B cell (primary cell): Measurements from ENCODE around the gene SEZ6L2. TPM values are rescaled to one million over a fixed set of nuclear protein-coding genes. Genes with fewer than 3 reads are reported as not detected.

ENCODE experiments used
- ATAC-seq: fragments of 200-7000 bp; cut with Tn5 transposase; one replicate; pipeline ENCODE4 v1.10.0; 2021; ENCODE audit warnings: low read depth, mild to moderate bottlenecking, moderate number of reproducible peaks, moderate library complexity
- CTCF ChIA-PET: fragments of 350-600 bp; sonication (Branson Sonifier 250); formaldehyde crosslinking; loops from one replicate; lab custom pipeline; 2021; ENCODE audit warnings: antibody characterized with exemption, inconsistent platforms; lab: Charles Lee
- POLR2A ChIA-PET: fragments of 350-600 bp; sonication (Branson Sonifier 250); formaldehyde crosslinking; loops from one replicate; lab custom pipeline; 2021; ENCODE audit warnings: antibody characterized with exemption; lab: Charles Lee
- DNase-seq: peaks from one replicate; pipeline ENCODE4 v3.0.0; 2013
- H2AFZ ChIP-seq: 2 replicates; pipeline ENCODE4 v1.6.1; 2012; ENCODE audit warnings: mild to moderate bottlenecking, low read depth, low read length; ENCODE audit not compliant: insufficient read depth, poor library complexity, severe bottlenecking
- H3K27ac ChIP-seq, 2 donors: 1 replicate in 1 of 2; 2 replicates in 1 of 2; pipeline ENCODE4 v1.5.1; 2012 to 2013; ENCODE audit warnings: low read length in 2 of 2, mild to moderate bottlenecking in 2 of 2, moderate library complexity in 1 of 2
- H3K27me3 ChIP-seq, 4 experiments: fragments of 200-600 bp in 1 of 4; sonication (generic) in 1 of 4; replicated peaks in 1 of 4; 1 replicate in 2 of 4; 2 replicates in 2 of 4; pipeline versions ENCODE4 v1.6.1 to v1.7.0; 2013 to 2016; ENCODE audit warnings: low read length in 3 of 4, mild to moderate bottlenecking in 2 of 4, mixed read lengths in 1 of 4, moderate library complexity in 1 of 4; ENCODE audit not compliant: insufficient read depth in 4 of 4, control insufficient read depth in 3 of 4; ENCODE audit errors: control extremely low read depth in 1 of 4
- H3K36me3 ChIP-seq, 2 experiments: replicated peaks in 1 of 2; 1 replicate in 1 of 2; 2 replicates in 1 of 2; pipeline versions ENCODE4 v1.6.1 to v1.7.1; 2013; ENCODE audit warnings: low read length in 1 of 2; ENCODE audit not compliant: insufficient read depth in 2 of 2, control insufficient read depth in 1 of 2; ENCODE audit errors: control extremely low read depth in 1 of 2, extremely low read depth in 1 of 2
- H3K4me1 ChIP-seq, 2 donors: fragments of 200-600 bp in 1 of 2; sonication (generic) in 1 of 2; 1 replicate in 1 of 2; 2 replicates in 1 of 2; pipeline versions ENCODE4 v1.5.1 to v1.6.1; 2013 to 2017; ENCODE audit warnings: low read length in 2 of 2; ENCODE audit not compliant: control insufficient read depth in 2 of 2, insufficient read depth in 2 of 2
- H3K4me2 ChIP-seq: replicated peaks from 2 replicates; pipeline ENCODE3; 2012; ENCODE audit warnings: mild to moderate bottlenecking, low read depth, low read length; ENCODE audit not compliant: poor library complexity, severe bottlenecking
- H3K4me3 ChIP-seq, 5 experiments: fragments of 200-600 bp in 1 of 5; sonication (generic) in 1 of 5; 1 replicate in 3 of 5; 2 replicates in 2 of 5; pipeline versions ENCODE4 v1.5.1 to v1.7.0; 2011 to 2016; ENCODE audit warnings: low read length in 4 of 5, mild to moderate bottlenecking in 4 of 5, low read depth in 2 of 5, control low read depth in 1 of 5, moderate library complexity in 1 of 5; ENCODE audit not compliant: insufficient read depth in 1 of 5; ENCODE audit errors: control extremely low read depth in 1 of 5, extremely low read depth in 1 of 5
- H3K79me2 ChIP-seq: fragments of 200-600 bp; sonication (generic); one replicate; pipeline ENCODE4 v1.6.0; 2016; ENCODE audit warnings: low read length; ENCODE audit not compliant: control insufficient read depth, insufficient read depth
- H3K9ac ChIP-seq: fragments of 200-600 bp; sonication (generic); 2 replicates; pipeline ENCODE4 v1.6.1; 2017; ENCODE audit warnings: mild to moderate bottlenecking, low read length, moderate library complexity
- H3K9me3 ChIP-seq, 3 donors: one replicate each; pipeline versions ENCODE4 v1.6.1 to v1.7.1; 2013; ENCODE audit warnings: low read length in 2 of 3; ENCODE audit not compliant: control insufficient read depth in 2 of 3, insufficient read depth in 1 of 3; ENCODE audit errors: control extremely low read depth in 1 of 3
- H4K20me1 ChIP-seq: 2 replicates; pipeline ENCODE4 v1.6.0; 2012; ENCODE audit warnings: mild to moderate bottlenecking, low read length; ENCODE audit not compliant: insufficient read depth, control insufficient read depth, poor library complexity, severe bottlenecking
- H3K27ac Mint-ChIP-seq: one replicate; pipeline ENCODE4 v1.8.0; 2021; ENCODE audit warnings: mixed read lengths
- H3K27me3 Mint-ChIP-seq: one replicate; pipeline ENCODE4 v1.8.0; 2021; ENCODE audit warnings: mixed read lengths
- H3K4me1 Mint-ChIP-seq: one replicate; pipeline ENCODE4 v1.8.0; 2021; ENCODE audit warnings: mixed read lengths
- H3K4me3 Mint-ChIP-seq: one replicate; pipeline ENCODE4 v1.8.0; 2021; ENCODE audit warnings: mixed read lengths
- H3K9me3 Mint-ChIP-seq: one replicate; pipeline ENCODE4 v1.8.0; 2022; ENCODE audit warnings: mixed read lengths; ENCODE audit not compliant: insufficient read depth
- CTCF ChIP-seq: fragments of 200-600 bp; IDR thresholded peaks from one replicate; pipeline ENCODE4 v1.8.0; 2022; ENCODE audit warnings: antibody characterized with exemption, mild to moderate bottlenecking
- EZH2 ChIP-seq: IDR thresholded peaks from 2 replicates; pipeline ENCODE4 v1.6.1; 2012; ENCODE audit warnings: borderline replicate concordance, low read depth, mild to moderate bottlenecking, moderate library complexity, low read length; ENCODE audit not compliant: insufficient read depth, poor library complexity, severe bottlenecking
- whole genome bisulfite sequencing: methylation state at CpG from one replicate; pipeline ENCODE4 v1.1.5; 2013; ENCODE audit warnings: missing lambda C conversion rate; ENCODE audit not compliant: insufficient coverage; 5-methylcytosine and 5-hydroxymethylcytosine counted together
- intact Hi-C: fragments of 100-400 bp; cut with micrococcal nuclease; formaldehyde crosslinking; loops from one replicate; pipeline ENCODE4 v1.10.0; 2022
- polyA plus RNA-seq: library from polyadenylated mRNA; depleted of rRNA; stranded (reverse); fragments of >200 nt; gene quantifications from 2 replicates; pipeline ENCODE4 v1.2.3, GENCODE V29; 2012
- total RNA-seq, 2 donors: library from RNA; stranded (reverse); fragments of 120-200 nt in 1 of 2; gene quantifications; 1 replicate in 1 of 2; 2 replicates in 1 of 2; pipeline versions ENCODE4 v1.2.3 to v1.2.4, GENCODE V29; 2013 to 2022

The SEZ6L2 gene
- total and polyA plus RNA-seq, 2 donors (not counting 1 experiment from before 2014, with no cell fraction given) = 0.10 TPM; not detected in 1

GRCh38 chr16:29907973-29908372 is 8.6 kb upstream of the SEZ6L2 start:
- 89% methylated on average over 1 of the region's 2 CpGs for WGBS
- no peaks in the 10 kb centered on the region for H3K4me1 ChIP-seq
- ChIA-PET CTCF (no interaction called here), POLR2A (interaction anchor here (0.5 to 0.6 kb wide), 2 partner anchors 85 to 1577 kb away, joined by 4 read pairs; no protein-coding TSS in a partner anchor)
- no peaks in the 10 kb centered on the region for H3K9me3 ChIP-seq
- Mint-ChIP-seq H3K4me3 (no peak overlapping the region), H3K9me3 (no peaks in the 10 kb centered on the region), H3K27ac (no peak overlapping the region), H3K27me3 (no peaks in the 10 kb centered on the region), H3K4me1 (peaks cover 3% of the 10 kb centered on the region)
- no peak overlapping the region for H3K27ac ChIP-seq
- TF ChIP-seq EZH2 (no peak), CTCF (no peak)
- no peak overlapping the region for H3K4me3 ChIP-seq
- H2AFZ ChIP-seq = no peak overlapping the region
- no peak for DNase-seq
- H3K9ac ChIP-seq = no peak overlapping the region
- no peaks in the 10 kb centered on the region for H4K20me1 ChIP-seq
- H3K4me2 ChIP-seq = no peak overlapping the region
- H3K79me2 ChIP-seq = no peaks in the 10 kb centered on the region
- no peaks in the 10 kb centered on the region for H3K27me3 ChIP-seq
- intact Hi-C loops = loop anchor here (10.0 kb wide), 1 partner anchor 213 kb away; no protein-coding TSS in a partner anchor
- ATAC-seq = no peak
- H3K36me3 ChIP-seq = peaks cover 0 to 3% of the 10 kb centered on the region in 2 experiments

GRCh38 chr16:29906520-29907244 is 7.3 kb upstream of the SEZ6L2 start:
- no peak overlapping the region for H3K9ac ChIP-seq
- intact Hi-C loops = loop anchor here (10.0 kb wide), 1 partner anchor 212 kb away; no protein-coding TSS in a partner anchor
- no peak overlapping the region for H3K4me3 Mint-ChIP-seq
- H3K9me3 ChIP-seq = no peaks in the 10 kb centered on the region
- no peak overlapping the region for H3K4me2 ChIP-seq
- no peaks in the 10 kb centered on the region for H3K79me2 ChIP-seq
- 95% methylated on average over 21 of the region's 23 CpGs for WGBS
- CTCF ChIA-PET = no interaction called here
- ATAC-seq (no peak), DNase-seq (no peak)
- no peaks in the 10 kb centered on the region for H4K20me1 ChIP-seq
- H3K27ac Mint-ChIP-seq = no peak overlapping the region
- peaks cover 0 to 2% of the 10 kb centered on the region in 2 experiments for H3K36me3 ChIP-seq
- H3K4me1 Mint-ChIP-seq = peaks cover 3% of the 10 kb centered on the region
- H3K9me3 Mint-ChIP-seq = no peaks in the 10 kb centered on the region
- H3K4me3 ChIP-seq = no peak overlapping the region
- H2AFZ ChIP-seq = no peak overlapping the region
- no peak for TF ChIP-seq EZH2
- TF ChIP-seq CTCF = no peak
- no peaks in the 10 kb centered on the region for H3K27me3 ChIP-seq
- H3K27ac ChIP-seq = no peak overlapping the region
- H3K27me3 Mint-ChIP-seq = peaks cover 4% of the 10 kb centered on the region
- H3K4me1 ChIP-seq = no peaks in the 10 kb centered on the region
- POLR2A ChIA-PET = interaction anchor here (0.7 kb wide), 1 partner anchor 30 kb away, joined by 6 read pairs; no protein-coding TSS in a partner anchor
